ENCODE data around the gene GADD45B. TPM values are rescaled to one million over a fixed set of nuclear protein-coding genes. Genes with fewer than 3 reads are reported as not detected.

The GADD45B gene
- total RNA-seq, 1 experiment from 2014 or later: 23.8 TPM

GRCh38 chr19:2478278-2478755 is 2.4 kb downstream of the GADD45B start:
- Mint-ChIP-seq H3K4me1 (ENCODE audit: low read depth, unreplicated experiment) (no peaks in the 10 kb centered on the region), H3K4me3 (ENCODE audit: unreplicated experiment) (peak overlapping the region; percentile 88), H3K27me3 (ENCODE audit: insufficient read depth, unreplicated experiment) (no peaks in the 10 kb centered on the region), H3K9me3 (ENCODE audit: unreplicated experiment) (peaks cover under 1% of the 10 kb centered on the region), H3K27ac (ENCODE audit: unreplicated experiment) (peak overlapping the region; percentile 91), H3K36me3 (ENCODE audit: insufficient read depth, unreplicated experiment) (peaks cover 49% of the 10 kb centered on the region)
- no peak for DNase-seq
- no peaks in the 10 kb centered on the region; the same call in 1 of the 2 replicates for H3K36me3 ChIP-seq (ENCODE audit: control insufficient read depth, insufficient read depth, low read length)
- no peaks in the 10 kb centered on the region for H3K4me1 ChIP-seq
- POLR2A ChIA-PET: interaction anchor here (0.7 to 3.7 kb wide), 3 partner anchors 17 to 117 kb away, joined by 4 to 139 read pairs (median 9); no protein-coding TSS in a partner anchor
- no peaks in the 10 kb centered on the region for H3K9me3 ChIP-seq
- H3K27me3 ChIP-seq (replicated peaks; ENCODE audit: control insufficient read depth, insufficient read depth, low read length): no peaks in the 10 kb centered on the region
- intact Hi-C loops (cut with micrococcal nuclease; ENCODE audit: unreplicated experiment): loop anchor here (5.0 kb wide), 2 partner anchors 49 to 119 kb away; no protein-coding TSS in a partner anchor
- TF ChIP-seq, protein P1, sequence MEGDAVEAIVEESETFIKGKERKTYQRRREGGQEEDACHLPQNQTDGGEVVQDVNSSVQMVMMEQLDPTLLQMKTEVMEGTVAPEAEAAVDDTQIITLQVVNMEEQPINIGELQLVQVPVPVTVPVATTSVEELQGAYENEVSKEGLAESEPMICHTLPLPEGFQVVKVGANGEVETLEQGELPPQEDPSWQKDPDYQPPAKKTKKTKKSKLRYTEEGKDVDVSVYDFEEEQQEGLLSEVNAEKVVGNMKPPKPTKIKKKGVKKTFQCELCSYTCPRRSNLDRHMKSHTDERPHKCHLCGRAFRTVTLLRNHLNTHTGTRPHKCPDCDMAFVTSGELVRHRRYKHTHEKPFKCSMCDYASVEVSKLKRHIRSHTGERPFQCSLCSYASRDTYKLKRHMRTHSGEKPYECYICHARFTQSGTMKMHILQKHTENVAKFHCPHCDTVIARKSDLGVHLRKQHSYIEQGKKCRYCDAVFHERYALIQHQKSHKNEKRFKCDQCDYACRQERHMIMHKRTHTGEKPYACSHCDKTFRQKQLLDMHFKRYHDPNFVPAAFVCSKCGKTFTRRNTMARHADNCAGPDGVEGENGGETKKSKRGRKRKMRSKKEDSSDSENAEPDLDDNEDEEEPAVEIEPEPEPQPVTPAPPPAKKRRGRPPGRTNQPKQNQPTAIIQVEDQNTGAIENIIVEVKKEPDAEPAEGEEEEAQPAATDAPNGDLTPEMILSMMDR (IDR thresholded peaks at IDR 0.05; ENCODE audit: insufficient read depth in 1 of 2, low read depth in 1 of 2, low read length in 1 of 2, severe bottlenecking in 1 of 2, unreplicated experiment in 1 of 2): no peak
- CTCF ChIA-PET: interaction anchor here (0.6 kb wide), 1 partner anchor 136 kb away, joined by 4 read pairs; no protein-coding TSS in a partner anchor
- no peak overlapping the region for H3K4me3 ChIP-seq (ENCODE audit: low read depth, low read length)
- BruUV-seq (replicated peaks): no TSS peak

GRCh38 chr19:2478756-2479555 is 3.0 kb downstream of the GADD45B start:
- ChIA-PET CTCF (no interaction called here), POLR2A (interaction anchor here (0.8 to 3.7 kb wide), 2 partner anchors 16 to 63 kb away, joined by 4 to 139 read pairs; no protein-coding TSS in a partner anchor)
- no peaks in the 10 kb centered on the region for H3K27me3 Mint-ChIP-seq (ENCODE audit: insufficient read depth, unreplicated experiment)
- peaks cover 7% of the 10 kb centered on the region for H3K9me3 Mint-ChIP-seq (ENCODE audit: unreplicated experiment)
- H3K36me3 Mint-ChIP-seq (ENCODE audit: insufficient read depth, unreplicated experiment): peaks cover 49% of the 10 kb centered on the region
- BruUV-seq (replicated peaks): no TSS peak
- no peak for DNase-seq
- H3K4me1 ChIP-seq: no peaks in the 10 kb centered on the region
- peak overlapping the region; percentile 91 for H3K27ac Mint-ChIP-seq (ENCODE audit: unreplicated experiment)
- TF ChIP-seq, protein P1 (IDR thresholded peaks at IDR 0.05; ENCODE audit: insufficient read depth in 1 of 2, low read depth in 1 of 2, low read length in 1 of 2, severe bottlenecking in 1 of 2, unreplicated experiment in 1 of 2): no peak
- H3K36me3 ChIP-seq (ENCODE audit: control insufficient read depth, insufficient read depth, low read length): no peaks in the 10 kb centered on the region; the same call in 1 of the 2 replicates
- no peak overlapping the region for H3K4me3 ChIP-seq (ENCODE audit: low read depth, low read length)
- H3K4me3 Mint-ChIP-seq (ENCODE audit: unreplicated experiment): peak overlapping the region; percentile 88
- H3K27me3 ChIP-seq (replicated peaks; ENCODE audit: control insufficient read depth, insufficient read depth, low read length): no peaks in the 10 kb centered on the region
- no peaks in the 10 kb centered on the region for H3K9me3 ChIP-seq
- intact Hi-C loops (cut with micrococcal nuclease; ENCODE audit: unreplicated experiment): loop anchor here (5.0 kb wide), 2 partner anchors 48 to 118 kb away; no protein-coding TSS in a partner anchor
- no peaks in the 10 kb centered on the region for H3K4me1 Mint-ChIP-seq (ENCODE audit: low read depth, unreplicated experiment)

DNA sequence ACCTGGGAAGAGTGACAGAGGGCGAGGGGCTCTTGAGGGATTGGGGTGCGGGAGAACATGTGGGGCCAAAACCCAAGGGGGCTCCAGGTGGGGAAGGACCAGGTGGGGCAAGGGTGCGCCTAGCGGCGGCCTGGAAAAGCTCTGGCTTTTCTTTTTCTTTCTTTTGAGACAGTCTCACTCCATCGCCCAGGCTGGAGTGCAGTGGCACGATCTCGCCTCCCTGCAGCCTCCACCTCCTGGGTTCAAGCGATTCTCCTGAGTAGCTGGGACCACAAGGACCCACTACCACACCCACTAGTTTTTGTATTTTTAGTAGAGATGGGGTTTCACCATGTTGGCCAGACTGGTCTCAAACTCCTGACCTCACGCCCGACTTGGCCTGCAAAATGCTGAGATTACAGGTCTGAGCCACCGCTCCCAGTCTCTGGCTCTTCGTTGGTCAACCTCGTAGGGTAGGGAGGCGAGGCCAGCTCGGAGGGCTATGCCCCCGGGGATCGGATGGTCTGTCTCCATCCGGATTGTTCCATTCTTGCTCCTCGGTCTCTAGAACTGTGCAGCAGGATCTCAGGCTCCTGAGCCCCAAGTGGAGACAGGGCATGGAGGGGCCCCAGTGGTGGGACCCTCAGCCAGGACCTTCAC is 3.7 kb downstream of the GADD45B start:
- intact Hi-C loops (cut with micrococcal nuclease; ENCODE audit: unreplicated experiment): loop anchor here (5.0 kb wide), 2 partner anchors 48 to 118 kb away; no protein-coding TSS in a partner anchor
- Mint-ChIP-seq H3K4me3 (ENCODE audit: unreplicated experiment) (no peak overlapping the region), H3K4me1 (ENCODE audit: low read depth, unreplicated experiment) (no peaks in the 10 kb centered on the region), H3K36me3 (ENCODE audit: insufficient read depth, unreplicated experiment) (peaks cover 49% of the 10 kb centered on the region), H3K27ac (ENCODE audit: unreplicated experiment) (peak overlapping the region; percentile 48), H3K9me3 (ENCODE audit: unreplicated experiment) (peaks cover 11% of the 10 kb centered on the region), H3K27me3 (ENCODE audit: insufficient read depth, unreplicated experiment) (no peaks in the 10 kb centered on the region)
- POLR2A ChIA-PET: no interaction called here
- no peaks in the 10 kb centered on the region for H3K9me3 ChIP-seq
- BruUV-seq (replicated peaks): no TSS peak
- CTCF ChIA-PET: no interaction called here
- H3K4me3 ChIP-seq (ENCODE audit: low read depth, low read length): no peak overlapping the region
- no peaks in the 10 kb centered on the region; the same call in 1 of the 2 replicates for H3K36me3 ChIP-seq (ENCODE audit: control insufficient read depth, insufficient read depth, low read length)
- no peaks in the 10 kb centered on the region for H3K27me3 ChIP-seq (replicated peaks; ENCODE audit: control insufficient read depth, insufficient read depth, low read length)
- H3K4me1 ChIP-seq: no peaks in the 10 kb centered on the region
- DNase-seq: no peak
- TF ChIP-seq, protein P1 (IDR thresholded peaks at IDR 0.05; ENCODE audit: insufficient read depth in 1 of 2, low read depth in 1 of 2, low read length in 1 of 2, severe bottlenecking in 1 of 2, unreplicated experiment in 1 of 2): no peak

All from Caco-2 (cell line).